Measurements from ENCODE around the gene SPTBN1. TPM values are rescaled to one million over a fixed set of nuclear protein-coding genes. Genes with fewer than 3 reads are reported as not detected.
A peak's percentile ranks its signal among the peaks of the same experiment; 100 is the strongest.

Gene SPTBN1
- total and polyA plus RNA-seq, 2 of the 13 experiments (the other 11 are each of a cell fraction or from before 2014, with no cell fraction given), result 123 to 299 TPM

DNA sequence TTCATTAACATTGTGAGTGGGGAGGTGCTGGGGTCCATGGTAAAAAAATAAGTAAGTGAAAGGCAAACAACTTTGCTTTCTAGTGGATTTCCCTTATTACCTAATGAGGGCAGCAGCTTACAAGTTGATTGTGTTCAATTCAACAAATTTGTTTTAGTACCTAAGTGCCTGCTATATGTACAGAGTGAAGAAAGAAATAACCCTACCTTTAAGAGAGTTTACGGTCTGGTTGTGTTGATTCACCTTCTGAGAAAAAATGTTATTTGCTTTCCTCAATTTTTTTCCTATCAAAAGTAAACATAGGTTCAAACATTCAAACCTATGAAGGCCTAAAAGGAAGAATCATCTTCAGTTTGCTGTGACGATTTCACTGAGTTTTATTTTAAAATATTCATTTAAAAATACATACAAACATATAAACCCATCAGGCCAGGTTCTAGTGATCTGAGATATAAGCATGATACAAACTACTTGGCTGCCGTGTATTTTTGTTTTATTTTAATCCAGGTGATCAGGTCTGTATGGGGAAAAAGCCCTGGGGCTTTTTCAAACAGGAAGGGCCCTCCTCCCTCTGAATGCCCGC lies 1.5 kb upstream of the SPTBN1 start (continued):
- TF ChIP-seq, protein P1, sequence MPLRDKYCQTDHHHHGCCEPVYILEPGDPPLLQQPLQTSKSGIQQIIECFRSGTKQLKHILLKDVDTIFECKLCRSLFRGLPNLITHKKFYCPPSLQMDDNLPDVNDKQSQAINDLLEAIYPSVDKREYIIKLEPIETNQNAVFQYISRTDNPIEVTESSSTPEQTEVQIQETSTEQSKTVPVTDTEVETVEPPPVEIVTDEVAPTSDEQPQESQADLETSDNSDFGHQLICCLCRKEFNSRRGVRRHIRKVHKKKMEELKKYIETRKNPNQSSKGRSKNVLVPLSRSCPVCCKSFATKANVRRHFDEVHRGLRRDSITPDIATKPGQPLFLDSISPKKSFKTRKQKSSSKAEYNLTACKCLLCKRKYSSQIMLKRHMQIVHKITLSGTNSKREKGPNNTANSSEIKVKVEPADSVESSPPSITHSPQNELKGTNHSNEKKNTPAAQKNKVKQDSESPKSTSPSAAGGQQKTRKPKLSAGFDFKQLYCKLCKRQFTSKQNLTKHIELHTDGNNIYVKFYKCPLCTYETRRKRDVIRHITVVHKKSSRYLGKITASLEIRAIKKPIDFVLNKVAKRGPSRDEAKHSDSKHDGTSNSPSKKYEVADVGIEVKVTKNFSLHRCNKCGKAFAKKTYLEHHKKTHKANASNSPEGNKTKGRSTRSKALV (CRISPR knock-in tag; IDR thresholded peaks at IDR 0.05), result 0 out of 2 replicates have a peak, but pooled peaks have one; percentile 4
- TF ChIP-seq NONO (IDR thresholded peaks at IDR 0.05) (no peak), NONO (CRISPR knock-in tag; conservative IDR thresholded peaks at IDR 0.05) (0 out of 2 replicates have a peak, but pooled peaks have one; percentile 36), HMG20A (CRISPR knock-in tag; IDR thresholded peaks at IDR 0.05; ENCODE audit: borderline replicate concordance) (peak; percentile 63; the same call in 1 of the 2 replicates), ZNF839 (CRISPR knock-in tag; IDR thresholded peaks at IDR 0.05; ENCODE audit: borderline replicate concordance) (no peak), ZNF558 (CRISPR knock-in tag; IDR thresholded peaks at IDR 0.05; ENCODE audit: borderline replicate concordance) (no peak), MED1 (CRISPR knock-in tag; IDR thresholded peaks at IDR 0.05) (peak; percentile 35; the same call in 1 of the 2 replicates), MAFF (IDR thresholded peaks at IDR 0.05; ENCODE audit: low read depth, low read length) (no peak), BCL6 (CRISPR knock-in tag; IDR thresholded peaks at IDR 0.05) (peak; percentile 97), ZUFSP (CRISPR knock-in tag; IDR thresholded peaks at IDR 0.05; ENCODE audit: borderline replicate concordance) (no peak), ELF3 (CRISPR knock-in tag; IDR thresholded peaks at IDR 0.05) (peak; percentile 74)
- TF ChIP-seq, protein P2, sequence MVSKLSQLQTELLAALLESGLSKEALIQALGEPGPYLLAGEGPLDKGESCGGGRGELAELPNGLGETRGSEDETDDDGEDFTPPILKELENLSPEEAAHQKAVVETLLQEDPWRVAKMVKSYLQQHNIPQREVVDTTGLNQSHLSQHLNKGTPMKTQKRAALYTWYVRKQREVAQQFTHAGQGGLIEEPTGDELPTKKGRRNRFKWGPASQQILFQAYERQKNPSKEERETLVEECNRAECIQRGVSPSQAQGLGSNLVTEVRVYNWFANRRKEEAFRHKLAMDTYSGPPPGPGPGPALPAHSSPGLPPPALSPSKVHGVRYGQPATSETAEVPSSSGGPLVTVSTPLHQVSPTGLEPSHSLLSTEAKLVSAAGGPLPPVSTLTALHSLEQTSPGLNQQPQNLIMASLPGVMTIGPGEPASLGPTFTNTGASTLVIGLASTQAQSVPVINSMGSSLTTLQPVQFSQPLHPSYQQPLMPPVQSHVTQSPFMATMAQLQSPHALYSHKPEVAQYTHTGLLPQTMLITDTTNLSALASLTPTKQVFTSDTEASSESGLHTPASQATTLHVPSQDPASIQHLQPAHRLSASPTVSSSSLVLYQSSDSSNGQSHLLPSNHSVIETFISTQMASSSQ (IDR thresholded peaks at IDR 0.05; ENCODE audit: low read depth), result peak; percentile 25; the same call in 1 of the 2 replicates
- TF ChIP-seq, protein P2 (CRISPR knock-in tag; IDR thresholded peaks at IDR 0.05; ENCODE audit: borderline replicate concordance), result peak; percentile 58; the same call in 1 of the 2 replicates
- TF ChIP-seq, protein P3, sequence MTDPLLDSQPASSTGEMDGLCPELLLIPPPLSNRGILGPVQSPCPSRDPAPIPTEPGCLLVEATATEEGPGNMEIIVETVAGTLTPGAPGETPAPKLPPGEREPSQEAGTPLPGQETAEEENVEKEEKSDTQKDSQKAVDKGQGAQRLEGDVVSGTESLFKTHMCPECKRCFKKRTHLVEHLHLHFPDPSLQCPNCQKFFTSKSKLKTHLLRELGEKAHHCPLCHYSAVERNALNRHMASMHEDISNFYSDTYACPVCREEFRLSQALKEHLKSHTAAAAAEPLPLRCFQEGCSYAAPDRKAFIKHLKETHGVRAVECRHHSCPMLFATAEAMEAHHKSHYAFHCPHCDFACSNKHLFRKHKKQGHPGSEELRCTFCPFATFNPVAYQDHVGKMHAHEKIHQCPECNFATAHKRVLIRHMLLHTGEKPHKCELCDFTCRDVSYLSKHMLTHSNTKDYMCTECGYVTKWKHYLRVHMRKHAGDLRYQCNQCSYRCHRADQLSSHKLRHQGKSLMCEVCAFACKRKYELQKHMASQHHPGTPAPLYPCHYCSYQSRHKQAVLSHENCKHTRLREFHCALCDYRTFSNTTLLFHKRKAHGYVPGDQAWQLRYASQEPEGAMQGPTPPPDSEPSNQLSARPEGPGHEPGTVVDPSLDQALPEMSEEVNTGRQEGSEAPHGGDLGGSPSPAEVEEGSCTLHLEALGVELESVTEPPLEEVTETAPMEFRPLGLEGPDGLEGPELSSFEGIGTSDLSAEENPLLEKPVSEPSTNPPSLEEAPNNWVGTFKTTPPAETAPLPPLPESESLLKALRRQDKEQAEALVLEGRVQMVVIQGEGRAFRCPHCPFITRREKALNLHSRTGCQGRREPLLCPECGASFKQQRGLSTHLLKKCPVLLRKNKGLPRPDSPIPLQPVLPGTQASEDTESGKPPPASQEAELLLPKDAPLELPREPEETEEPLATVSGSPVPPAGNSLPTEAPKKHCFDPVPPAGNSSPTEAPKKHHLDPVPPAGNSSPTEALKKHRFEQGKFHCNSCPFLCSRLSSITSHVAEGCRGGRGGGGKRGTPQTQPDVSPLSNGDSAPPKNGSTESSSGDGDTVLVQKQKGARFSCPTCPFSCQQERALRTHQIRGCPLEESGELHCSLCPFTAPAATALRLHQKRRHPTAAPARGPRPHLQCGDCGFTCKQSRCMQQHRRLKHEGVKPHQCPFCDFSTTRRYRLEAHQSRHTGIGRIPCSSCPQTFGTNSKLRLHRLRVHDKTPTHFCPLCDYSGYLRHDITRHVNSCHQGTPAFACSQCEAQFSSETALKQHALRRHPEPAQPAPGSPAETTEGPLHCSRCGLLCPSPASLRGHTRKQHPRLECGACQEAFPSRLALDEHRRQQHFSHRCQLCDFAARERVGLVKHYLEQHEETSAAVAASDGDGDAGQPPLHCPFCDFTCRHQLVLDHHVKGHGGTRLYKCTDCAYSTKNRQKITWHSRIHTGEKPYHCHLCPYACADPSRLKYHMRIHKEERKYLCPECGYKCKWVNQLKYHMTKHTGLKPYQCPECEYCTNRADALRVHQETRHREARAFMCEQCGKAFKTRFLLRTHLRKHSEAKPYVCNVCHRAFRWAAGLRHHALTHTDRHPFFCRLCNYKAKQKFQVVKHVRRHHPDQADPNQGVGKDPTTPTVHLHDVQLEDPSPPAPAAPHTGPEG (CRISPR knock-in tag; IDR thresholded peaks at IDR 0.05), result peak; percentile 60; the same call in 1 of the 2 replicates
- TF ChIP-seq, protein P4, sequence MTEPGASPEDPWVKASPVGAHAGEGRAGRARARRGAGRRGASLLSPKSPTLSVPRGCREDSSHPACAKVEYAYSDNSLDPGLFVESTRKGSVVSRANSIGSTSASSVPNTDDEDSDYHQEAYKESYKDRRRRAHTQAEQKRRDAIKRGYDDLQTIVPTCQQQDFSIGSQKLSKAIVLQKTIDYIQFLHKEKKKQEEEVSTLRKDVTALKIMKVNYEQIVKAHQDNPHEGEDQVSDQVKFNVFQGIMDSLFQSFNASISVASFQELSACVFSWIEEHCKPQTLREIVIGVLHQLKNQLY (CRISPR knock-in tag; IDR thresholded peaks at IDR 0.05), result 0 out of 2 replicates have a peak, but pooled peaks have one; percentile 18
